HG02642 (cell line): ENCODE measurements around the gene HOXA3.

Experiments used
- ATAC-seq: cut with Tn5 transposase; IDR thresholded peaks from one replicate; pipeline ENCODE4 v1.9.1; 2021; ENCODE audit warnings: mild to moderate bottlenecking; ENCODE audit not compliant: unreplicated experiment, poor library complexity

HOXA3 gene

GRCh38 chr7:27189997-27190748, 37.8 kb upstream of the HOXA3 start:
- ATAC-seq: no peak

DNA sequence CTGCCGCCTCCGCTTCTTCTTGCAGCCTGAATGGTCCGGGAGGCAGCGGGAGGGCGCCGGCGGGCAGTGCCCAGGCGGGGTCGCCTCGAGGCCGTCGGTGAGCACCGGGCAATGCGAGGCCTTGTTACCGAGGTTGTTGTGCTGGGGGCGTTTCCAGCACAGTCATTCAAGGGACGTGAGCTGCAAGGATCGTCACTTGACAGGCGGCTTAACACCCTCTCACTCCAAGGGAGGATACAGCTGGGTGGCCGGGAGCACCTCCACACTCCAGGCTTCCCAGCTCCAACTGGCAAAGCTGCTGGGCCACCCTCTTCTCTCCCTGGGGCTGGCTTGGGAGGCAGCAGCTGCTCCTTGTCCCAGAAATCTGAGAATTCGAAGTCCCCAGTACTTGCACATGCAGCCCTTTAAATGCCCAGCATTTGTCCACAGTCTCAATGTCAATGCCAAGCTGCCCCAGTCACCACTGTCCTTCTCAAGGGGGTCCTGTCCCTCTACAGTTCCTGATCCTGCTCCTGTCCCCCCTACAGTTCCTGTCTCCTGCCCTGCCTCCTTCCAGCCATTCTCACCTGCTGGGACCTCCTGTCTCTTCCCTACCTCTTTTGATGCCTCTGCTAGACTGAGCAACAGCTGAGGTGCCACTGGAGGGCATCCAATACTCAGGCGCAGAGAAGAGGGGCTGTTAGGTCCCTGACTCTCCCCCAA, 37.1 kb upstream of the HOXA3 start:
- no peak for ATAC-seq

GRCh38 chr7:27188386-27189294, 36.3 kb upstream of the HOXA3 start:
- ATAC-seq: no peak

- no peak for ATAC-seq
Measured at GRCh38 chr7:27187475-27188385, 35.3 kb upstream of the HOXA3 start.

GRCh38 chr7:27186668-27187474, 34.5 kb upstream of the HOXA3 start:
- no peak for ATAC-seq

- ATAC-seq: no peak
Measured at GRCh38 chr7:27185854-27186667, 33.7 kb upstream of the HOXA3 start.

DNA sequence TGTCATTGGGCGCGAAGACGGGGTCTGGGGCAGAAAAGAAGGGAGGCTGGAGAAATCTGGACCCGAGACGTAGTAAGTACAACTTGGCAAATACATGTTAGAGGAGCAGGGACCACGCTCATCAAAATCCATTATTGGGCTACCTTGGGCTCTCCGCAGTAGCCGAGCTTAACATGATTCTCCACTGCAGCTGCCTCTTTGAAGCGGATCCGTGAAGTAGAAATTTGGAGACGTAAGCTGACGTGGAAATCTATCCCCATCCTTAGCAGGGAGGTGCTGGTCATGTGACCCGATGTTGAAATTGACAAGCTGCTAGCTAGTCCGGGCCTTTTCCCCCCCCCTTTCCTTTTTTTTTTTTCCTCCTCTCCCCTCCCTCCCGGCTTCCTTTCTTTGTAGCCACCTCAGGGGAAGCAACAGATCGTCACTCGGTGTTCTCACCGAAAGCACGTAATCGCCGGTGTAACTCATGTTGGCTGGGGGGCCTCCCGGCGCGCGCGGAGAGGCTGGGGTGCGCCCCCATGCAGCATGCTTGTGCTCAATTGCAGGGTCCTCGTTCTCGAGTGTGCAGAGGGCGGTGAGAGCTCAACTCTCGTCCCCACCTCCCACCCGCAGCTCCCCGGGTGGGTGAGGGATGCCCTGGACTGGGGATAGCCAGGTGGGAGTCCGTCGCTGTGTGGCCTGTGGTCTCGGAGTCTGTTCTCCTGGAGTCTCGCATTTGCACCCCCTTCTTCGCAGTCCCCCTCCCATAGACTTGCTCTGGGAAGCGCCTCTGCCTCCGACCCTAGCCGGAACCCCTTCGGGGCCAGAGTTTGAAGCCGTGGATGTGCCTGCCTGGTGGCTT, 32.9 kb upstream of the HOXA3 start, which contains the start of gene HOXA11:
HOXA11 (minus strand) TSS at position 220 of the 841 bp plus-strand sequence; CDS start at position 132, 88 bp downstream.
- no peak for ATAC-seq

GRCh38 chr7:27184337-27185012, 32.1 kb upstream of the HOXA3 start:
- ATAC-seq: no peak

GRCh38 chr7:27183682-27184336, 31.4 kb upstream of the HOXA3 start:
- ATAC-seq: no peak

DNA sequence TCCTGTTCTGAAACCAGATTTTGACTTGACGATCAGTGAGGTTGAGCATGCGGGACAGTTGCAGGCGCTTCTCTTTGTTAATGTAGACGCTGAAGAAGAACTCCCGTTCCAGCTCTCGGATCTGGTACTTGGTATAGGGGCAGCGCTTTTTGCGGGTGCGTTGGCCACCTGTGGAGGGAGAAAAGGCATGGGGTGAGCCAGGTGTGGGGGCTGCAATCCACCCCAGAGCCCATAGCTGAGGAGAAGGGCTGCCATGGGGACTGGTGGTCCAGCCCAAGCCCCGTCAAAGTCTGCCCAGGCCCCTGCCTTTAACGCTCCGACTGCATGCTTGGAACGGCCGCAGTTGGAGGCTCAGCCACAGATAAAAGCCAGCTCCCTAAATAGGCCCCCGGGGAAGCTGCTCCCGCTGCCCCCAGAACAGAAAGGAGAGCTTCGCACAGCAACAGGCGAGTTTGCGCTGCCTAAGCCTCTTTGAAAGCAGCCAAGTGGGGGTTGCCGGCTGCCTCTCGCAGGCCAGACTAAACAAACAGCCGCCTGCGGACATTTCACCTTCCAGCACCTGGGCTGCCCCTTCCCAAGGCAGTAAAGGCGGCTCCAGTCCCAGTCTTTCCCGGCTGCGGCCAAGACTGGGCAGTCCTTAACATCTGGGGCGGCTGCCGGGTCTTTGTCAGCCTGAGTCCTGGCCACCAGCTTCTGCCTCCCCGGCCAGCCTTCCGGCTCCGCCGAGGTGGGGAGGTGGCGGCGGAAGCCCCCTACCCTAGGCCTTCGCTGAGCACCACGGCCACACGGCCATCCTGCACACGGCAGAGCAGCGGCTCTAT, 30.7 kb upstream of the HOXA3 start:
- no peak for ATAC-seq

DNA sequence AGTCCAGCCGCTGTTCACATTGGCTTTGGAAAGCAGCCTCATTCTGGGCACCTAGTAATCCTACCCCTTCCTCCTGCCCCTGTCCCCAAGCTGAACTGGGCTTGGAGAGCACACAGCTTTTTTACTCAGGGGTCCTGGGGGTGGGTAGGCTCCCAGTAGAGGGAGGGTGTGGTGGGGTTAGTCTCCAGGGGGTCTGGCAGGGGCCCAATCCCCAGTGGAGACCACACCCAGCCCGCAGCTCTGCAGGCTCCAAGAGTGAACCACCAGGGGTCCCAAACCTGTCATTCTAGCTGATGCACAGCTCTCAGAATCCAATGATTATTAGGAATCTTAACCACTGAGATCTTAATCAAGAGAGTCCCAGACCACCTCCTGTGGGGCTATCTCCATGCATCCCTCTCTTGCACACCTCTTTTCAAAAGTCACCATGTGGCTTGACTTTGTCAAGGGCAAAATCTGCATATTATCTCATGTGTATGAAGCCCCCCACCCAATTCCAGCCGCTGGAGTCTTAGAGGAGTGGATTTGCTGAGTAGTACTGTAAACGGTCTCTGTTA, 30.0 kb upstream of the HOXA3 start:
- no peak for ATAC-seq

GRCh38 chr7:27181795-27182275, 29.5 kb upstream of the HOXA3 start:
- no peak for ATAC-seq

GRCh38 chr7:27180431-27181420, 28.3 kb upstream of the HOXA3 start:
- ATAC-seq: no peak
